Stromal cell of bone marrow (primary cell): ENCODE measurements around the gene TLE5.
A peak's percentile ranks its signal among the peaks of the same experiment; 100 is the strongest.
"Not testable (repeated sequence)": the region's sequence is repeated elsewhere in the genome, so short reads cannot be mapped to it uniquely, and the experiment has no call there.

Experiments
- DNase-seq: peaks from one replicate; pipeline ENCODE4 v3.0.0-alpha.2; 2012; ENCODE audit warnings: low read depth

The TLE5 gene

GRCh38 chr19:3045191-3045590, 17.1 kb downstream of the TLE5 start:
- DNase-seq, result no peak

- no peak for DNase-seq
Measured at GRCh38 chr19:3042621-3043267, 19.6 kb downstream of the TLE5 start.

DNA sequence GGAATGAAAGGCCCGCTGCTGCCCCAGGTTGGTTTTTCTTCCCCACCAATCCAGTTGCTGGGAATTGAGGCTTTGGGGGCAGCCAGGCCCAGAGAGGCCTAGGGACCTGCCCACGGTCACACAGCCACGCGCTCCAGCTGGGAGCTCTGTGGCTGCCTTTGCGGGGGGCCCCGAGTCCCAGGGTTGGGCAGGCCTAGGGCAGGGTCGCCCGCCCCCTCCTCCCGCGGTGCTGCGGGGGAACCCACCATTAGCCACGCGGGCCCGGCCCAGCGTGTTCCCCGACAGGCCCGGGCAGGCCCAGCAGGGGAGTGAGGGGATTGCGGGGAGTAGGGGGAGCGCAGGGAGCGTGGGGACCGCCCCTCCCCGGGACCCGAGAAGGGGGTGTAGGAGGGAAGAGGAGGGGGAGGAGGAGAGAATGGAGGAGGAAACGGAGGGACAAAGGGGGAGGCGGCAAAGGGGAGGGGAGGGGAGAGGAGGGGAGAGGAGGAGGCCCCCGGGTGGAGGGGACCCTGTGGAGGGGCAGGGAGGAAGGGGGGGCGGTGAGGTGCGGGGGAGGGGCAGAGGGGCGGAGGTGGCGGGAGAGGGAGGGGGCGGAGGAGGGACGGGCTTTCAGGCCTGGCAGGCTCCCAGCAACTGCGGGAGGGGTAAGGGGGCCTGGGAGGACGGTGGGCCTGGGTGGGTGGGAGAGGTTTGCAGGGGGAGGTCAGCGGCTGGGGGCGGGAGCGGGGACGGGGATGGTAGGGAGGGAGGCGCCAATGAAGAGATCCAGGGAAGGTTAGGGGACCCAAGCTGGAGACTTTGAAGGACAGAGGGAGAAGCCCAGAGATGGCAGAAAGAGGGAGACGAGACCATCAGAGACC, 20.3 kb downstream of the TLE5 start:
- no peak for DNase-seq

DNA sequence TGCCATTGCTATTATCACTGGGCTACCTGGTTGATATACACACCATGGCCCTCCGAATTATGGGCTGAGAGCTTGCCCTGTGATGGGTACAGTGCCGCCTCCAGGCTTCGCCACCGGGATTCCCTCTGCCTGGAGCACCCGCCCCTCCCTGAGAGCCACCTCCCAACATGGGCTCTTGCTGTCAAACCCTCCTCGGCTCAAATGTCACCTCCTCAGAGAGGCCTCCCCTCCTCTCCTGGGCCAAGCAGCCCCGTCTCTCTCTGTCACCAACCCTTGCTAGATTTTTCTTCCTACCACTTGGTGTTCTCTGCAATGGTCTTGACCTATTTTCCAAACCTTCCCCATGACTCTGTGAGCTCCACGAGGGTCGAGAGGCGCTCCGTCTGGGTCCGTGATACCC, 21.0 kb downstream of the TLE5 start:
- no peak for DNase-seq

- no peak for DNase-seq
Measured at GRCh38 chr19:3039641-3040077, 22.6 kb downstream of the TLE5 start.

GRCh38 chr19:3039125-3039524, 23.2 kb downstream of the TLE5 start:
- DNase-seq, result no peak

GRCh38 chr19:3038214-3038613, 24.1 kb downstream of the TLE5 start:
- no peak for DNase-seq

GRCh38 chr19:3036977-3037544, 25.2 kb downstream of the TLE5 start:
- DNase-seq, result not testable (repeated sequence)

- peak; percentile 81 for DNase-seq
Measured at GRCh38 chr19:3036119-3036976, 25.9 kb downstream of the TLE5 start.

DNA sequence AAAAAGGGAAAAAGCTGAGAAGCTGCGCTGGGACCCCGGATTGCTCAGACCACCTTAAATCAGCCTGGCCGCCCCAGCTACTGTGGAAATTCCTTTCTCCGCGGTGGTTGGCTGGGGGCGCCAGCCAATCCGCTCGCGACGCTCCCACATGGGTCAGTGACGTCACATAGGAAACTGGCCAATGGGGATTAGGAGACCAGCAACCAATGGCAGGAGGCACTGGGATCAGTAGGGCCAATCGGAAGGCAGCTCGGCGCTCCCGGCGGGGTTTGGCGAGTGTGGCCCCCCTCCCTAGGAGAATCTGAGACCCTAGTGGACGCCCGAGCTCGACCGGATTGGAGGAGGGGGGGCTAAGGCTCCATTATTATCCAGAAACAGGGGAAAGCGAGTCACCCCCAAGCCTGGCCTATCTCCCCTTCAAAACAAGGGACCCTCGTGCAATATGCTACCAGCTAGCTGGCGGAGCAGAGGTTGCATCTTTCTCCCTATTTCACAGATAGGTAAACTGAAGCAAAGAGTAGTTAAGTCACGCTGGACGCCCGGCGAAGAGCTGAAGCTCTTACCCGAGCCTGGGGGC, 26.7 kb downstream of the TLE5 start:
- DNase-seq, result peak; percentile 99

GRCh38 chr19:3034656-3035541, 27.4 kb downstream of the TLE5 start:
- peak; percentile 13 for DNase-seq

DNA sequence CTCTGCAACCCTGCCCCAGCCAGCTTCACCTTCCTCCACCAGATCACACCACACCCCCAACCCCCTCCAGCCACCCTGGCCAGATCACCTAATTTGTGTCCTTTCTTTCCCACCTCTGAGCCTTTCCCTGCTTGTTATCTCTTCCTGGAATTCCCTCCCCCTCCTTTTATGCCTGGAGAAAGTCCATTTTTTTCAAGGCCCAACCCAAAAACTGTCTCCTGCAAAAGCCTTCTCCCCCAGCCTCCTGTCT, 28.0 kb downstream of the TLE5 start:
- DNase-seq, result no peak

GRCh38 chr19:3033595-3034405, 28.5 kb downstream of the TLE5 start:
- DNase-seq, result no peak

- no peak for DNase-seq
Measured at GRCh38 chr19:3031607-3031867, 30.8 kb downstream of the TLE5 start.

GRCh38 chr19:3029065-3029923, 33.0 kb downstream of the TLE5 start, which contains the start of gene TLE2:
TLE2 (minus strand) TSS chr19:3029280; CDS start chr19:3028904, 376 bp downstream.
- no peak for DNase-seq

DNA sequence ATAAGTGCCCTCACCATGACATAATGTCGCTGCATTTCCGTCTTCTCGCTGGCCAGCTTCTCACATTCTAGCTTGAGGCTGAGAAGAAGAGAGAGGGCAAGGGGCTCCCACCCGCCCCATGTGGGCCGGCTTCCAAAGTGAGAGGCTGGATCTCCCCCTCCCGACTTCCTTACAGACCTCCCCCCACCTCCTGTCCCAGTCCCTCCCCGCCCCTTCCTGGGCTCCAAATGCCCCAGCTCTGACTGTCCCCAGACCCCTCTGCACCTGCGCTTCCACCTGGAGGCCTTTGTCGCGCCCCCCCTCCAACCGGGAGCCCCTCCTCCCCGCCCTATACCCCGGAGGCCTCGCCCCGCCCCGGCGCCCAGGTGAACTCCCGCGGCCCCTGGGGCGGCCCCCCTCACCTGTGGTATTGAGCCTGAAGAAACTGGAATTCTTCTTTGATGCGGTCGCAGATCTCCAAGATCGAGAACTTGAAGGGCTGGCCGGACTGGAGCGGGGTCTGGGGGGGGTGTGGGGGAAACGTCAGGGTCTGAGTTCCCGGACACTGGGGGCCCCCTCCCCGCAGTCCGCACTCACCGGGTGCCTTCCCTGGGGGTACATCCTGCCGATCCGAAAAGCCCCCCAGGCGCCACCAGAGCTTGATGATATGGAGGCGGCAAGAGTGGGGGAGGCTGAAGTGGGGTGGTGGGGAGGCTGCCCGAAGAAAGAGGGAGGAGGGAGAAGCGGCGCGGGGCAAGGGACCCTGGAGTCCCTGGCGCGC, 33.8 kb downstream of the TLE5 start:
- DNase-seq, result no peak

GRCh38 chr19:3027981-3028304, 34.4 kb downstream of the TLE5 start:
- DNase-seq, result no peak

DNA sequence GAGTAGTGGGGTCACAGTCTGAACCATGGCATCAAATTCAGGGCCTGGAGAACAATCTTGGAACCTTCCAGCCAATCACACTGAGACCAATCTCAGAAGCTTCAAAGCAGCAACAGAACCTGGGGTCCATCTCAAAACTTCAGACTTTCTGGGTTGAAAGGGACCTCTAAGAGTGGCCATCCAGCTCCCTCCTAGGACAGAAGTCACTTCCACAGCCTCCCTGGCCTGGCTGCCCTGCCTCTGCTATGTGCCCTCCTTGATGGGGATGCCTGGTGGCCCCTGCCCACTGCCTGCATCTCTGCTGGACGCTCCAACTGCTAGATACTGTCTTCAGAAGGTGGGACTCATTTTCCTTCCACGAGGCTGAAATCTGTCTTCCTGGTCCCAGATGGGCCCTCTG, 35.0 kb downstream of the TLE5 start:
- no peak for DNase-seq

GRCh38 chr19:3026768-3027167, 35.5 kb downstream of the TLE5 start:
- DNase-seq, result no peak
